ENCODE results near the gene ARMH2.
"Not testable (repeated sequence)": the region's sequence is repeated elsewhere in the genome, so short reads cannot be mapped to it uniquely, and the experiment has no call there.

ARMH2 gene

GRCh38 chr6:24809728-24810127 is 11.0 kb upstream of the ARMH2 start:
- DNase-seq, result no peak

- DNase-seq, result no peak
These were observed 8.9 kb upstream of the ARMH2 start for GRCh38 chr6:24807584-24807983.

- no peak for DNase-seq
These were observed 3.7 kb upstream of the ARMH2 start for GRCh38 chr6:24802271-24803059.

- no peak for DNase-seq
These were observed 811 bp upstream of the ARMH2 start for GRCh38 chr6:24799541-24799915.

- DNase-seq, result no peak
These were observed 1.0 kb downstream of the ARMH2 start for GRCh38 chr6:24797596-24798216.

GRCh38 chr6:24796616-24797290 is 2.0 kb downstream of the ARMH2 start:
- no peak for DNase-seq

GRCh38 chr6:24795106-24795505 is 3.6 kb downstream of the ARMH2 start:
- no peak for DNase-seq

GRCh38 chr6:24788031-24788665 is 10.6 kb downstream of the ARMH2 start:
- DNase-seq, result no peak

GRCh38 chr6:24780206-24780605 is 18.5 kb downstream of the ARMH2 start:
- DNase-seq, result no peak

- no peak for DNase-seq
These were observed 19.2 kb downstream of the ARMH2 start for GRCh38 chr6:24779416-24780016.

GRCh38 chr6:24778878-24779277 is 19.8 kb downstream of the ARMH2 start:
- DNase-seq, result no peak

GRCh38 chr6:24778121-24778520 is 20.6 kb downstream of the ARMH2 start:
- no peak for DNase-seq

GRCh38 chr6:24777227-24777626 is 21.5 kb downstream of the ARMH2 start:
- no peak for DNase-seq

GRCh38 chr6:24775520-24776058 is 23.1 kb downstream of the ARMH2 start:
- DNase-seq, result no peak

GRCh38 chr6:24774696-24775519 is 23.8 kb downstream of the ARMH2 start, which contains the start of gene GMNN:
Gene GMNN, plus strand, starts transcription at chr6:24774937. Its CDS starts 2,310 bp downstream, at chr6:24777247.
- DNase-seq, result peak; percentile 99

- DNase-seq, result no peak
These were observed 30.4 kb downstream of the ARMH2 start for GRCh38 chr6:24768361-24768760.

- no peak for DNase-seq
These were observed 31.8 kb downstream of the ARMH2 start for GRCh38 chr6:24766680-24767462.

GRCh38 chr6:24765968-24766367 is 32.7 kb downstream of the ARMH2 start:
- not testable (repeated sequence) for DNase-seq

GRCh38 chr6:24764833-24765828 is 33.6 kb downstream of the ARMH2 start:
- not testable (repeated sequence) for DNase-seq

GRCh38 chr6:24763578-24763977 is 35.1 kb downstream of the ARMH2 start:
- DNase-seq, result no peak

All from eye (tissue), 1 donor.